ENCODE data around the gene ERGIC1.
"Not testable (repeated sequence)": the region's sequence is repeated elsewhere in the genome, so short reads cannot be mapped to it uniquely, and the experiment has no call there.

ERGIC1 gene

GRCh38 chr5:172881691-172882370, 47.8 kb downstream of the ERGIC1 start:
- DNase-seq (ENCODE audit: low read depth) = no peak

- no peak for DNase-seq (ENCODE audit: low read depth)
Observed at GRCh38 chr5:172883066-172883465, 49.0 kb downstream of the ERGIC1 start.

GRCh38 chr5:172885597-172886340, 51.7 kb downstream of the ERGIC1 start:
- DNase-seq (ENCODE audit: low read depth) = no peak

- DNase-seq (ENCODE audit: low read depth) = no peak
Observed at GRCh38 chr5:172886476-172886875, 52.4 kb downstream of the ERGIC1 start.

- DNase-seq (ENCODE audit: low read depth) = no peak
Observed at GRCh38 chr5:172886974-172887501, 53.0 kb downstream of the ERGIC1 start.

GRCh38 chr5:172887692-172888091, 53.6 kb downstream of the ERGIC1 start:
- DNase-seq (ENCODE audit: low read depth) = no peak

GRCh38 chr5:172890659-172891058, 56.6 kb downstream of the ERGIC1 start:
- DNase-seq (ENCODE audit: low read depth) = no peak

- DNase-seq (ENCODE audit: low read depth) = no peak
Observed at GRCh38 chr5:172891716-172892421, 57.8 kb downstream of the ERGIC1 start.

- DNase-seq (ENCODE audit: low read depth) = no peak
Observed at GRCh38 chr5:172892713-172893112, 58.7 kb downstream of the ERGIC1 start.

- no peak for DNase-seq (ENCODE audit: low read depth)
Observed at GRCh38 chr5:172894767-172895388, 60.8 kb downstream of the ERGIC1 start.

- DNase-seq (ENCODE audit: low read depth) = no peak
Observed at GRCh38 chr5:172895549-172895948, 61.5 kb downstream of the ERGIC1 start.

GRCh38 chr5:172896465-172896864, 62.4 kb downstream of the ERGIC1 start:
- DNase-seq (ENCODE audit: low read depth) = no peak

GRCh38 chr5:172897067-172897466, 63.0 kb downstream of the ERGIC1 start:
- DNase-seq (ENCODE audit: low read depth) = not testable (repeated sequence)

- no peak for DNase-seq (ENCODE audit: low read depth)
Observed at GRCh38 chr5:172897481-172898217, 63.6 kb downstream of the ERGIC1 start.

- no peak for DNase-seq (ENCODE audit: low read depth)
Observed at GRCh38 chr5:172898218-172898842, 64.3 kb downstream of the ERGIC1 start.

- DNase-seq (ENCODE audit: low read depth) = no peak
Observed at GRCh38 chr5:172898843-172899369, 64.9 kb downstream of the ERGIC1 start.

- no peak for DNase-seq (ENCODE audit: low read depth)
Observed at GRCh38 chr5:172899436-172899835, 65.4 kb downstream of the ERGIC1 start.

GRCh38 chr5:172901012-172901780, 67.1 kb downstream of the ERGIC1 start:
- no peak for DNase-seq (ENCODE audit: low read depth)

- no peak for DNase-seq (ENCODE audit: low read depth)
Observed at GRCh38 chr5:172901788-172902496, 67.9 kb downstream of the ERGIC1 start.
